ENCODE results near the gene KIF12. TPM values are rescaled to one million over a fixed set of nuclear protein-coding genes. Genes with fewer than 3 reads are reported as not detected.

KIF12 gene
- total and polyA plus RNA-seq, 2 of the 13 experiments (the other 11 are each of a cell fraction or from before 2014, with no cell fraction given), result 1.8 to 12.5 TPM

GRCh38 chr9:114078021-114078780, 20.9 kb downstream of the KIF12 start, which contains the start of gene AMBP (continued):
- TF ChIP-seq, protein P1, sequence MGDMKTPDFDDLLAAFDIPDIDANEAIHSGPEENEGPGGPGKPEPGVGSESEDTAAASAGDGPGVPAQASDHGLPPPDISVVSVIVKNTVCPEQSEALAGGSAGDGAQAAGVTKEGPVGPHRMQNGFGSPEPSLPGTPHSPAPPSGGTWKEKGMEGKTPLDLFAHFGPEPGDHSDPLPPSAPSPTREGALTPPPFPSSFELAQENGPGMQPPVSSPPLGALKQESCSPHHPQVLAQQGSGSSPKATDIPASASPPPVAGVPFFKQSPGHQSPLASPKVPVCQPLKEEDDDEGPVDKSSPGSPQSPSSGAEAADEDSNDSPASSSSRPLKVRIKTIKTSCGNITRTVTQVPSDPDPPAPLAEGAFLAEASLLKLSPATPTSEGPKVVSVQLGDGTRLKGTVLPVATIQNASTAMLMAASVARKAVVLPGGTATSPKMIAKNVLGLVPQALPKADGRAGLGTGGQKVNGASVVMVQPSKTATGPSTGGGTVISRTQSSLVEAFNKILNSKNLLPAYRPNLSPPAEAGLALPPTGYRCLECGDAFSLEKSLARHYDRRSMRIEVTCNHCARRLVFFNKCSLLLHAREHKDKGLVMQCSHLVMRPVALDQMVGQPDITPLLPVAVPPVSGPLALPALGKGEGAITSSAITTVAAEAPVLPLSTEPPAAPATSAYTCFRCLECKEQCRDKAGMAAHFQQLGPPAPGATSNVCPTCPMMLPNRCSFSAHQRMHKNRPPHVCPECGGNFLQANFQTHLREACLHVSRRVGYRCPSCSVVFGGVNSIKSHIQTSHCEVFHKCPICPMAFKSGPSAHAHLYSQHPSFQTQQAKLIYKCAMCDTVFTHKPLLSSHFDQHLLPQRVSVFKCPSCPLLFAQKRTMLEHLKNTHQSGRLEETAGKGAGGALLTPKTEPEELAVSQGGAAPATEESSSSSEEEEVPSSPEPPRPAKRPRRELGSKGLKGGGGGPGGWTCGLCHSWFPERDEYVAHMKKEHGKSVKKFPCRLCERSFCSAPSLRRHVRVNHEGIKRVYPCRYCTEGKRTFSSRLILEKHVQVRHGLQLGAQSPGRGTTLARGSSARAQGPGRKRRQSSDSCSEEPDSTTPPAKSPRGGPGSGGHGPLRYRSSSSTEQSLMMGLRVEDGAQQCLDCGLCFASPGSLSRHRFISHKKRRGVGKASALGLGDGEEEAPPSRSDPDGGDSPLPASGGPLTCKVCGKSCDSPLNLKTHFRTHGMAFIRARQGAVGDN (CRISPR knock-in tag; IDR thresholded peaks at IDR 0.05), result peak; percentile 98
- TF ChIP-seq ZNF143 (CRISPR knock-in tag; IDR thresholded peaks at IDR 0.05) (no peak), KDM2A (CRISPR knock-in tag; IDR thresholded peaks at IDR 0.05; ENCODE audit: borderline replicate concordance, low read depth) (peak; percentile 75), GATA4 (IDR thresholded peaks at IDR 0.05; ENCODE audit: borderline replicate concordance, low read depth) (peak; percentile 61; the same call in 1 of the 2 replicates), ZNF747 (CRISPR knock-in tag; IDR thresholded peaks at IDR 0.05; ENCODE audit: borderline replicate concordance) (peak; percentile 99; the same call in 1 of the 2 replicates), ZNF761 (CRISPR knock-in tag; conservative IDR thresholded peaks at IDR 0.05) (peak; percentile 81; the same call in 1 of the 2 replicates), HMGXB4 (CRISPR knock-in tag; IDR thresholded peaks at IDR 0.05; ENCODE audit: borderline replicate concordance in 1 of 2, low read depth in 1 of 2) (peak; percentile 88 to 94), ZNF256 (CRISPR knock-in tag; conservative IDR thresholded peaks at IDR 0.05) (0 out of 2 replicates have a peak, but pooled peaks have one; percentile 40), ZNF34 (CRISPR knock-in tag; IDR thresholded peaks at IDR 0.05; ENCODE audit: borderline replicate concordance) (0 out of 2 replicates have a peak, but pooled peaks have one; percentile 72), RFX1 (IDR thresholded peaks at IDR 0.05) (no peak), NFE2 (CRISPR knock-in tag; IDR thresholded peaks at IDR 0.05) (peak; percentile 94), SOX6 (IDR thresholded peaks at IDR 0.05) (no peak), SOX6 (CRISPR knock-in tag; IDR thresholded peaks at IDR 0.05) (peak; percentile 98)
- TF ChIP-seq, protein P2, sequence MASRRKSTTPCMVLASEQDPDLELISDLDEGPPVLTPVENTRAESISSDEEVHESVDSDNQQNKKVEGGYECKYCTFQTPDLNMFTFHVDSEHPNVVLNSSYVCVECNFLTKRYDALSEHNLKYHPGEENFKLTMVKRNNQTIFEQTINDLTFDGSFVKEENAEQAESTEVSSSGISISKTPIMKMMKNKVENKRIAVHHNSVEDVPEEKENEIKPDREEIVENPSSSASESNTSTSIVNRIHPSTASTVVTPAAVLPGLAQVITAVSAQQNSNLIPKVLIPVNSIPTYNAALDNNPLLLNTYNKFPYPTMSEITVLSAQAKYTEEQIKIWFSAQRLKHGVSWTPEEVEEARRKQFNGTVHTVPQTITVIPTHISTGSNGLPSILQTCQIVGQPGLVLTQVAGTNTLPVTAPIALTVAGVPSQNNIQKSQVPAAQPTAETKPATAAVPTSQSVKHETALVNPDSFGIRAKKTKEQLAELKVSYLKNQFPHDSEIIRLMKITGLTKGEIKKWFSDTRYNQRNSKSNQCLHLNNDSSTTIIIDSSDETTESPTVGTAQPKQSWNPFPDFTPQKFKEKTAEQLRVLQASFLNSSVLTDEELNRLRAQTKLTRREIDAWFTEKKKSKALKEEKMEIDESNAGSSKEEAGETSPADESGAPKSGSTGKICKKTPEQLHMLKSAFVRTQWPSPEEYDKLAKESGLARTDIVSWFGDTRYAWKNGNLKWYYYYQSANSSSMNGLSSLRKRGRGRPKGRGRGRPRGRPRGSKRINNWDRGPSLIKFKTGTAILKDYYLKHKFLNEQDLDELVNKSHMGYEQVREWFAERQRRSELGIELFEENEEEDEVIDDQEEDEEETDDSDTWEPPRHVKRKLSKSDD (CRISPR knock-in tag; IDR thresholded peaks at IDR 0.05; ENCODE audit: low read depth), result peak; percentile 76
- TF ChIP-seq, protein P3, sequence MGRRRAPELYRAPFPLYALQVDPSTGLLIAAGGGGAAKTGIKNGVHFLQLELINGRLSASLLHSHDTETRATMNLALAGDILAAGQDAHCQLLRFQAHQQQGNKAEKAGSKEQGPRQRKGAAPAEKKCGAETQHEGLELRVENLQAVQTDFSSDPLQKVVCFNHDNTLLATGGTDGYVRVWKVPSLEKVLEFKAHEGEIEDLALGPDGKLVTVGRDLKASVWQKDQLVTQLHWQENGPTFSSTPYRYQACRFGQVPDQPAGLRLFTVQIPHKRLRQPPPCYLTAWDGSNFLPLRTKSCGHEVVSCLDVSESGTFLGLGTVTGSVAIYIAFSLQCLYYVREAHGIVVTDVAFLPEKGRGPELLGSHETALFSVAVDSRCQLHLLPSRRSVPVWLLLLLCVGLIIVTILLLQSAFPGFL (CRISPR knock-in tag; IDR thresholded peaks at IDR 0.05), result no peak
- TF ChIP-seq, protein P4, sequence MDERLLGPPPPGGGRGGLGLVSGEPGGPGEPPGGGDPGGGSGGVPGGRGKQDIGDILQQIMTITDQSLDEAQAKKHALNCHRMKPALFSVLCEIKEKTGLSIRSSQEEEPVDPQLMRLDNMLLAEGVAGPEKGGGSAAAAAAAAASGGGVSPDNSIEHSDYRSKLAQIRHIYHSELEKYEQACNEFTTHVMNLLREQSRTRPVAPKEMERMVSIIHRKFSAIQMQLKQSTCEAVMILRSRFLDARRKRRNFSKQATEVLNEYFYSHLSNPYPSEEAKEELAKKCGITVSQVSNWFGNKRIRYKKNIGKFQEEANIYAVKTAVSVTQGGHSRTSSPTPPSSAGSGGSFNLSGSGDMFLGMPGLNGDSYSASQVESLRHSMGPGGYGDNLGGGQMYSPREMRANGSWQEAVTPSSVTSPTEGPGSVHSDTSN (CRISPR knock-in tag; IDR thresholded peaks at IDR 0.05), result no peak
